Dermis lymphatic vessel endothelial cell (primary cell): ENCODE measurements around the gene C4orf33. TPM values are rescaled to one million over a fixed set of nuclear protein-coding genes. Genes with fewer than 3 reads are reported as not detected.

Source experiments
- total RNA-seq: library from RNA; depleted of rRNA; stranded (reverse); fragments of >200 nt; gene quantifications from 2 replicates; pipeline ENCODE4 v1.2.1, GENCODE V29; 2014

C4orf33 gene, protein sequence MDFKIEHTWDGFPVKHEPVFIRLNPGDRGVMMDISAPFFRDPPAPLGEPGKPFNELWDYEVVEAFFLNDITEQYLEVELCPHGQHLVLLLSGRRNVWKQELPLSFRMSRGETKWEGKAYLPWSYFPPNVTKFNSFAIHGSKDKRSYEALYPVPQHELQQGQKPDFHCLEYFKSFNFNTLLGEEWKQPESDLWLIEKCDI
- 3.0 and 3.4 TPM in 2 replicates for total RNA-seq

DNA sequence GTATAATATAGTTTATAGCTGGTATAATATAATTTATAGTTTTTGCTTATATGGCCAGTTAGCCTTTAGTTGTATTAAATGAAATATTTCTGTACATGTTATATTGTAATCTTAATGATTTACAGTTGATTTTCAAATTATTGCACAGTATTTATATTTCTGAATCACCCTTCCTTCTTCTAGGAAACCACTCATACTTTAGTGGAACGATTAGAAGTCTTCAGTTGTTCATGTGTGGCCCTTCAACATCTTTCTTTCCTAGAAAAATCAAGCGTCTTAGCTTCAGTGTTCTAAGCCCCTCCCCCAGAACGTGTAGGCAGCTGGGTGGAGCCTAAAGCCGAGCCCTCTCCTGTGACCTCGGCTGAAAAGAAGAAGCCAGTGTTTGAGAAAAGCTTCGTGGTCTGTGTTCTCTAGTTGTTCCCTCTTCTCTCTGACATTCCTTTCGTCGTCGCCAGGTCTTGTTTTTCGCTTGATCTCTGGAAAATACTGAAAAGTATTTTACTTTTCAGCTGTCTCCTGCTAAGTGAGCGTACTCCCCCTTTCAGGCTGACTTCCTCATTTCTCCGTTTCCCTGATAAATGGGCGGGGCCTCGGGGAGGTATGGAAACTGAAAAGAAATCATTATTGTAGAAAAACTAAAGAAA is at the start of gene C4orf33:
Gene C4orf33, plus strand, starts transcription at position 342 of the 644 bp plus-strand sequence. CDS start 6,459 bp downstream, outside the sequence.

DNA sequence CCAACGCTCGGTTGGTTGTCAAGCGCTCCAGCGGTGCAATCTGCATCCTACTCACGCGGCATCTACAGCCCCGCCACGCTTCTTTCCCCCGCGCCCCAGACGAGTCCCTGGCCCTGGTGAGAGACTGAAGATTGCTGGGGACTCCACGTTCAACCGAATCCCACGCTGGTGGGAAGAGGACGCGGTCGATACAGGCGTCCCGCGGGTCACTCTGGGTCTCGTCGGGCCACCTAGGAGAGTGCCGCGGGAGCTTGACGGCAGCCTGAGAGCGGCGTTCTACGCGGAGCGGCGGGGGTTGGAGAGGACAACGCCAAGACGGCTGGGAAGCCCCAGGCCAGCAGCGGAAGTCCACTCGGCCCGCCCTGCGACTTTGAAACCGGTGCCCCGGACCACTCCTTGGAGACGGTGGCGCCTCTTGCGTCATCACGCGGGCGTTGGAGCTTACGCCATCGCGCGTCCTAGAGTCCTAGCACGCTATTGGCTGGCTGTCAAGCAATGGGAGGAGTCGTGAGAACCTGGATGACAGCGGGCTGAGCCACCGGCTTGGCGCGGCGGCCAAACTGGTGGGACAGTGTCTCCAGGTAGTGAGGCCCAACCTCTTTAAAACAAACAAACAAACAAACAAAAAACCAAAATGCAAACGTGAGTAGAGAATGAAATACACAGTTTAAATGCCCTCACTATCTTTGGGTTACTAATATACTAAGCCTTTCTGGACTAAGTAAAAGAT is 2.6 kb upstream of the C4orf33 start, which contains the start of gene SCLT1:
Gene SCLT1, minus strand, starts transcription at position 349 of the 730 bp plus-strand sequence. CDS start 436 bp downstream, outside the sequence.

Other genes with a start within 250 kb of the C4orf33 start
- 7.4 and 8.1 TPM in 2 replicates for gene SCLT1, start 2.6 kb upstream of the C4orf33 start, total RNA-seq